HepG2 (cell line): Measurements from ENCODE around the gene BIRC7. TPM values are rescaled to one million over a fixed set of nuclear protein-coding genes. Genes with fewer than 3 reads are reported as not detected.

Experiments
- CBX1 ChIP-seq: IDR thresholded peaks from one replicate; pipeline ENCODE4 v1.6.1; 2016; ENCODE audit warnings: antibody characterized with exemption, low read depth
- CCDC6 ChIP-seq: sonication (generic); formaldehyde crosslinking; IDR thresholded peaks from 2 replicates; pipeline ENCODE4 v1.8.1; 2022; ENCODE audit warnings: mild to moderate bottlenecking, missing genetic modification reagents, moderate library complexity
- HHEX ChIP-seq: IDR thresholded peaks from 2 replicates; pipeline ENCODE4 v1.6.1; 2016; ENCODE audit warnings: control low read depth
- HOXA7 ChIP-seq: sonication (generic); formaldehyde crosslinking; IDR thresholded peaks from 2 replicates; pipeline ENCODE4 v1.8.1; 2022; ENCODE audit warnings: mild to moderate bottlenecking, missing genetic modification reagents, moderate library complexity
- IKZF5 ChIP-seq: IDR thresholded peaks from 2 replicates; pipeline ENCODE4 v1.6.1; 2018; ENCODE audit warnings: missing genetic modification reagents, mild to moderate bottlenecking, missing compliant biosample characterization
- JUND ChIP-seq: sonication (generic); formaldehyde crosslinking; IDR thresholded peaks from 2 replicates; pipeline ENCODE4 v1.8.0; 2022; ENCODE audit warnings: mild to moderate bottlenecking, missing genetic modification reagents
- MLLT10 ChIP-seq: sonication (generic); formaldehyde crosslinking; IDR thresholded peaks from 2 replicates; pipeline ENCODE4 v1.4.0; 2020; ENCODE audit warnings: missing genetic modification reagents
- MXD4 ChIP-seq: IDR thresholded peaks from 2 replicates; pipeline ENCODE4 v1.6.1; 2016; ENCODE audit warnings: mild to moderate bottlenecking, missing biosample characterization, missing genetic modification reagents
- PRPF4 ChIP-seq: fragments of 200-400 bp; formaldehyde crosslinking; IDR thresholded peaks from 2 replicates; pipeline ENCODE4 v1.6.1; 2016; ENCODE audit warnings: low read length, low read depth; ENCODE audit not compliant: poor library complexity, severe bottlenecking
- TCF7 ChIP-seq: sonication (generic); IDR thresholded peaks from 2 replicates; pipeline ENCODE4 v1.6.1; 2016; ENCODE audit warnings: antibody characterized with exemption, low read depth
- YY1 ChIP-seq: IDR thresholded peaks from 2 replicates; pipeline ENCODE4 v1.6.1; 2011; ENCODE audit warnings: low read length, low read depth, moderate library complexity, mild to moderate bottlenecking; ENCODE audit not compliant: insufficient read depth, insufficient replicate concordance
- ZBTB21 ChIP-seq: sonication (generic); formaldehyde crosslinking; IDR thresholded peaks from 2 replicates; pipeline ENCODE4 v1.4.0; 2020; ENCODE audit warnings: missing genetic modification reagents
- ZBTB38 ChIP-seq: sonication (generic); formaldehyde crosslinking; IDR thresholded peaks from 2 replicates; pipeline ENCODE4 v1.5.1; 2020; ENCODE audit warnings: mild to moderate bottlenecking, missing genetic modification reagents
- ZFX ChIP-seq: sonication (generic); formaldehyde crosslinking; IDR thresholded peaks from 2 replicates; pipeline ENCODE4 v1.4.0; 2020; ENCODE audit warnings: mild to moderate bottlenecking, low read depth, missing genetic modification reagents, moderate library complexity
- ZMYM3 ChIP-seq: sonication (generic); formaldehyde crosslinking; IDR thresholded peaks from 2 replicates; pipeline ENCODE4 v1.5.1; 2020; ENCODE audit warnings: mild to moderate bottlenecking, missing genetic modification reagents
- ZNF318 ChIP-seq: sonication (generic); formaldehyde crosslinking; IDR thresholded peaks from 2 replicates; pipeline ENCODE4 v1.4.0; 2020; ENCODE audit warnings: mild to moderate bottlenecking, missing genetic modification reagents
- ZNF501 ChIP-seq: sonication (generic); formaldehyde crosslinking; IDR thresholded peaks from 2 replicates; pipeline ENCODE4 v1.5.1; 2020; ENCODE audit warnings: mild to moderate bottlenecking, moderate library complexity, missing genetic modification reagents
- ZNF713 ChIP-seq: sonication (generic); formaldehyde crosslinking; IDR thresholded peaks from 2 replicates; pipeline ENCODE4 v1.4.0; 2020; ENCODE audit warnings: mild to moderate bottlenecking, missing genetic modification reagents
- ZNF781 ChIP-seq: sonication (generic); formaldehyde crosslinking; IDR thresholded peaks from 2 replicates; pipeline ENCODE4 v1.5.1; 2020; ENCODE audit warnings: borderline replicate concordance, mild to moderate bottlenecking, missing genetic modification reagents; ENCODE audit errors: not compliant biosample characterization
- ZNF83 ChIP-seq: sonication (generic); formaldehyde crosslinking; IDR thresholded peaks from 2 replicates; pipeline ENCODE4 v1.4.0; 2020; ENCODE audit warnings: missing genetic modification reagents, mild to moderate bottlenecking, borderline replicate concordance
- ZSCAN9 ChIP-seq: IDR thresholded peaks from 2 replicates; pipeline ENCODE4 v1.6.1; 2016; ENCODE audit warnings: borderline replicate concordance
- polyA plus RNA-seq, 8 experiments: library from polyadenylated mRNA; depleted of rRNA in 3 of 8; stranded (reverse) in 7 of 8; unstranded in 1 of 8; fragments of >200 nt; fragmentation: Illumina TruSeq in 4 of 8; extraction: Trizol in 4 of 8; gene quantifications; 2 replicates each; pipeline versions ENCODE4 v1.2.1 to v1.2.3, GENCODE V29; 2011 to 2016; ENCODE audit warnings: low read depth in 4 of 8, missing spikeins in 1 of 8, mixed read lengths in 1 of 8; ENCODE audit not compliant: insufficient read depth in 1 of 8
- total RNA-seq, 5 experiments: library from RNA; depleted of rRNA; stranded (reverse); fragments of >200 nt; fragmentation: Illumina TruSeq; extraction: Trizol; gene quantifications; 2 replicates each; pipeline ENCODE4 v1.2.3, GENCODE V29; 2016; ENCODE audit warnings: low read depth in 1 of 5

Gene BIRC7
- total and polyA plus RNA-seq, 2 of the 13 experiments (the other 11 are each of a cell fraction or from before 2014, with no cell fraction given): 0.27 to 5.1 TPM

- TF ChIP-seq ZNF318 (CRISPR knock-in tag) (peak; percentile 75; the same call in 1 of the 2 replicates), ZNF83 (CRISPR knock-in tag) (peak; percentile 13; the same call in 1 of the 2 replicates), ZBTB21 (0 out of 2 replicates have a peak, but pooled peaks have one; percentile 10), TCF7 (no peak), MLLT10 (CRISPR knock-in tag) (no peak), ZBTB38 (no peak; the same call in 1 of the 2 replicates), HOXA7 (CRISPR knock-in tag) (no peak), JUND (no peak), CBX1 (no peak), YY1 (peak; percentile 57), CCDC6 (CRISPR knock-in tag) (no peak), ZNF713 (CRISPR knock-in tag) (no peak), ZNF781 (CRISPR knock-in tag) (peak; percentile 56), PRPF4 (no peak), IKZF5 (CRISPR knock-in tag) (peak; percentile 60; the same call in 1 of the 2 replicates), ZMYM3 (CRISPR knock-in tag) (peak; percentile 33; the same call in 1 of the 2 replicates), ZNF501 (CRISPR knock-in tag) (peak; percentile 74; the same call in 1 of the 2 replicates), MXD4 (CRISPR knock-in tag) (0 out of 2 replicates have a peak, but pooled peaks have one; percentile 34), ZFX (CRISPR knock-in tag) (peak; percentile 71), HHEX (no peak), ZSCAN9 (CRISPR knock-in tag) (no peak)
Measured at GRCh38 chr20:63230800-63231268, 4.9 kb upstream of the BIRC7 start (continued).
